Fibroblast of lung (primary cell): ENCODE data around the gene TMEM214.

Source experiments
- EZH2 ChIP-seq: IDR thresholded peaks from 2 replicates; pipeline ENCODE4 v1.5.1; 2012; ENCODE audit warnings: low read length, control low read depth, mild to moderate bottlenecking; ENCODE audit errors: missing control alignments
- TF ChIP-seq, protein P1 (sequence below), 2 donors: IDR thresholded peaks in 1 of 2; conservative IDR thresholded peaks in 1 of 2; 1 replicate in 1 of 2; 2 replicates in 1 of 2; pipeline ENCODE4 v1.5.1; 2011 to 2012; ENCODE audit warnings: low read length in 2 of 2, control low read depth in 1 of 2, inconsistent platforms in 1 of 2, low read depth in 1 of 2, mild to moderate bottlenecking in 1 of 2

DNA sequence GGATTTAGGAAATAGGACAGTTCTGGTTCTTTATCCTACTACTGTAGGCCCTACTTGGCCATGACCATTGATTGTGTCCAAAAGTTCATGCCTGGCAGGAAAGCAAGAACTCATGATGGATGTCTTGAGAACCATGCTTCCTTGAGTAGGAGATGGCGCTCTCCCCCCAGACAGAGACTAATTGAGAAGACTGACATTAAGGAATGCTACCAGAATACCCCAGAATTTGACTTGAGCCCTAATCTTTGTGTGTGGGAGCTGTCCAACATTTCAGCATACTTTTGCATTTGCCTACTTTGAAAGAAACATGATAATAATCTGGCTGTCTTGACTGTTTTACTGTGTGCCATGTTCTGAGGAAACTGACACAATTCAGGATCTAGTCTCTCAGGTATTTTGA, 39.0 kb upstream of the TMEM214 start:
- TF ChIP-seq, protein P1, sequence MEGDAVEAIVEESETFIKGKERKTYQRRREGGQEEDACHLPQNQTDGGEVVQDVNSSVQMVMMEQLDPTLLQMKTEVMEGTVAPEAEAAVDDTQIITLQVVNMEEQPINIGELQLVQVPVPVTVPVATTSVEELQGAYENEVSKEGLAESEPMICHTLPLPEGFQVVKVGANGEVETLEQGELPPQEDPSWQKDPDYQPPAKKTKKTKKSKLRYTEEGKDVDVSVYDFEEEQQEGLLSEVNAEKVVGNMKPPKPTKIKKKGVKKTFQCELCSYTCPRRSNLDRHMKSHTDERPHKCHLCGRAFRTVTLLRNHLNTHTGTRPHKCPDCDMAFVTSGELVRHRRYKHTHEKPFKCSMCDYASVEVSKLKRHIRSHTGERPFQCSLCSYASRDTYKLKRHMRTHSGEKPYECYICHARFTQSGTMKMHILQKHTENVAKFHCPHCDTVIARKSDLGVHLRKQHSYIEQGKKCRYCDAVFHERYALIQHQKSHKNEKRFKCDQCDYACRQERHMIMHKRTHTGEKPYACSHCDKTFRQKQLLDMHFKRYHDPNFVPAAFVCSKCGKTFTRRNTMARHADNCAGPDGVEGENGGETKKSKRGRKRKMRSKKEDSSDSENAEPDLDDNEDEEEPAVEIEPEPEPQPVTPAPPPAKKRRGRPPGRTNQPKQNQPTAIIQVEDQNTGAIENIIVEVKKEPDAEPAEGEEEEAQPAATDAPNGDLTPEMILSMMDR (conservative IDR thresholded peaks at IDR 0.05 in 1 of 2, IDR thresholded peaks at IDR 0.05 in 1 of 2; ENCODE audit: low read depth in 1 of 2, low read length in 2 of 2), result no peak
- no peak for TF ChIP-seq EZH2
